Ureter (tissue), 1 donor: ENCODE results near the gene APOL4. TPM values are rescaled to one million over a fixed set of nuclear protein-coding genes. Genes with fewer than 3 reads are reported as not detected.
"Not testable (repeated sequence)": the region's sequence is repeated elsewhere in the genome, so short reads cannot be mapped to it uniquely, and the experiment has no call there.

Experiments used
- DNase-seq: peaks from one replicate; pipeline ENCODE4 v3.0.0-alpha.2; 2020; ENCODE audit warnings: low spot score
- total RNA-seq: library from RNA; stranded (reverse); gene quantifications from one replicate; pipeline ENCODE4 v1.2.4, GENCODE V29; 2023
- donor health status: DM: yes; HTN: yes; CAD: no.

The APOL4 gene
- total RNA-seq, 1 donor from 2014 or later = 34.4 TPM

DNA sequence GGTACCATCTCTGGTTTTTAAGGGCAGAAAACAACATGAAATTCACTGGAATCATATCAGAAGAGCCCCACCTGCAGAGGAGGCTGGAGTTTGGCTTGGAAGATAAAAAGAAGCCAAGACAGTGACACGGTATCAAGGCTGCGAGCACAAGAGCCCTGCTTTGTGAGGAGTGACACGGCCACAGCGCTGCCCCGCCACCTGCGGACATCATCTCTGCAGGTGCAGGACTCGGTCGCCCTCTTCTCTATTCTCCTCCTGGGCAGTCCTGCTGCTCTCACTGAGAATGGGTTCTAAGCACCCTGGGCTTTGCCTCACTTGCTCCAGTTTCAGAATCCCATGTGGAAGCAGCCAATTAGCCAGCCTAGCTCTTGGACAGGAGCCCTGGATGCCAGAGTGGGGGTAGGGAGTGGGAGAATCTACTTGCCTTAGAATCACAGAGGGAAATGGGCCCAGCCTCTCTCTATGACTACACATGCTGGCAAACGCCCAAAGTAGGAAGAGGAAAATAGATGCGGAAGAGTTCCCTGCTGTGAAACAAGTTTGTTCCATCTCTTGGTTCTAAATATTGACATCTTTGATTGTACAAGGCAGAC is 17.1 kb downstream of the APOL4 start:
- no peak for DNase-seq

DNA sequence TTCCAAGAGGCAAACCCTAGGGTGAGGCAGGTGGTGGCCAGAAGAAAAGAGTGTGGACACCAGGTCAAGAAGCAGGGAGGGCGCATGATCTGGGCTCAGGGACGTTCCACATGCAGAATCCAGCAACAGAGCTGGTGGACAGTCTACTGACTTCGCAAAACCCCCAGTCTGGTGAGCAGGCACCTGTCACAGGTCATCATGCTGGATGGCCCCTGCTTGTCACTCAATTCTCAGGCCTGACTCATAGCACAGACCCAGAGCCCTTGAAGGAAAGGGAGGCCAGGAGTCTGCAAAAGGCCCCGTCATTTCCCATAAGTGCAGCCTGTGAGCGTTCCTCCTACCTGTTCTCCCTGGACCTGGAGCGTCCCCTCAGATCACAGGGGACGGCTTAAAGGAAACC is 18.2 kb downstream of the APOL4 start:
- DNase-seq = no peak

DNA sequence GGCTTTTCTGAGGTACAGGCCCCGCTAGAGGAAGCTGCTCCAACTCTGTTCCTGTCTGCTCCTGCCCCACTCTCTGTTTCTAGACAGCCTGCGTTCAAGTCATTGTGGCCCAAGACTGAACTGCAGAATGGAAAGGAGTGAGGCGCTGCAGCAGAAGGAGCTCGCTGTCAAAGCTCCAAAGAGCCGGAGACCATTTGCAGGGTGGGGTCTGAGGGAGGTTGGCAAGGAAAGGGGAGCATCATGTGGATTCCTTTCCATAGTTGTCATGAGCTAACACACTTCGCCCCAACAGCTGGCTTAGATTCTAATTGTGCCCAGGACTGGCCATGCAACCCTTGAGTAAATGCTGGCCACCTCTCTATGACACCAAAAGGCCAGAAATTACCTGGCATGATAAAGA is 18.8 kb downstream of the APOL4 start:
- no peak for DNase-seq

DNA sequence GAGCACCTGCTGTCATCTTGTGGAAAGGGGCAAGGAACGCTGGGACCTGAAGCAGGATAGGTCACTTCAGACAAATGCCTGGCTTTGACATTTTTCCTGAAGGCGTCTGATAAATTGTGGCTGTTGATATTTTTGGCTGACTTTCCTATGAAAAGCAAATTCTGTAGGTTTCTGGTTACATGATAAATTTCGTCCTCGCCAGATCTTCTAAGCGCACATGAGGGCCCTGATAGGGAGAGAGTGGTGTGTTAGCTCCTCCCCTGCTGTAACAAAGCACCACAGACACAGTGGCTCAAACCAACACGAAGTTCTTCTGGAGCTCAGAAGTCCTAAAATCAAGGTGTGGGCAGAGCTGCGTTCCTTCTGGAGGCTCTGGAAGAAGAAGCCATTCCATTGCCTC is 19.6 kb downstream of the APOL4 start:
- DNase-seq = no peak

DNA sequence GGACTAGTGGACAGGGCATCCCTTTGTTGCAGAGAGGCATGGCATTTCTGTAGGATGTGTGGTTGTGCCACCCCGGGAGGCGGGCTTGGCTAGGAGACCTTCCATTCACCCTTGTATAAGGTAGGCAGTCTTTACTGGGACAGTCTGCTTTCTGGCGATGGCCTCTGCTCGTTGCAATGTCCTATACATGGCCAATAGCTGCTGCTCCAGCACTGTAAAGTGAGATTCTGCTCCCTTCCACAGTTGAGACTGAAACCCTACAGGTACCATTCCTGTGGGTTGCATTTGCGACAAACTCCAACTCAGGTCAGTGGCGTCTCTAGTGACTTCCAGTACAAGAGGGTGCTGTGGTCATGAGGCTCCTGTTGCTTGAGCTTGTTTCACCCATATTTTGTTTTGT is 20.7 kb downstream of the APOL4 start:
- no peak for DNase-seq

DNA sequence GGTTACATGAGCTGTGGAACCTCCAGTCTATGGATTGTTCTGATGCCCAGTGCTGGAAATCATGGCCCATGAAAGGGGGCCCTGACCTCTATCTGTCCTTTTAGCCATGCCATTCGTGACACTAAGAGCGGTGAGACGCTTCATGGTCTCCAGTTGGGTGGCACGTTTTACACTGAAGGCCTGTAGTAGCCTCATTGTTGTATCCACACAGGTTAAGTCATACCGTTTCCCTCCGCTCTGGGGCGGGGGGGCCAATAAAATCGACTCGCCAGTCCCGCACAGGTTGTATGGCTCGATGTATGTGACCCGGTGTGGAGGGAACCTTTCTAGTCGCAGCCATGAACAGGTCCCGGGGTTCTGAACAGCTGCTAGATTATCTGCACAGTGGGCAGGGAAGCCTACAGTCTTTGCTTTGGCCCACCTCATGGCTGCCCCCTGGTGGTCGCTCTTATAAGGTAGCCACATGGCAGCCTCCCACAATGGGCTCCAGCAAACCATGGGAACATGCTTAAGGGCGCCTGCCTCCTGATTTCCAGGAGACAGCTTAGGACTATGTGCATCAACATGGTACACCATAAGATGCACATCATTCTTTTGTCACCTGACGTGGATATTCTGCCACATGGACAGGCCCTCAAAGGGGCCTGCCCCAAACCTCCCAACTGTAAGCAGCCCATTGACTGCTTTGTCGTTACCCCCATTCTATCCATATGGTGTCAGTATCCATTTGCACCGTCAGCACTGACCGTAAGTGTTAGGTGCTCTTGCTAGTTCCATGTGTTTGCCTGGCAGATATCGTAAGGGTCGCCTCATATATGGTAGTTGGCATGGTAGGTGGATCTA is 21.4 kb downstream of the APOL4 start:
- peak; percentile 89 for DNase-seq

DNA sequence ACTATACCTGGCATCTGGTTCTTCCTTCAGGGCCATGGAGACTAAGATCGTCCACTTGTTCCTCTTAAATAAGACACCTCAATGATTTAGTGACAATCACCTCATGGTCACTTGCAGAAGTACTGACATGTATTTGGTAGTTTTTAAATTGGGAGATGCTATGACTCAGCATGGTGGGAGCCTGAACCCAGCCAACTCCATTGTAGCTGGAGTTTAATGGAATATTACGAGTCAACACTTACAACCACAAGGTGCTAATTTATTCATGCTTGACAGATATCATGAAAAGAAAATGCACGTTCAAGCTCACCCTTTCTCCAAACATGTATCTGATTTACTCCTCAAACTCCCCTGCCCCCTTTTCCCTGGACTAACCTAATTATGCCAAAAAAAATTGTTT is 24.4 kb downstream of the APOL4 start:
- no peak for DNase-seq

DNA sequence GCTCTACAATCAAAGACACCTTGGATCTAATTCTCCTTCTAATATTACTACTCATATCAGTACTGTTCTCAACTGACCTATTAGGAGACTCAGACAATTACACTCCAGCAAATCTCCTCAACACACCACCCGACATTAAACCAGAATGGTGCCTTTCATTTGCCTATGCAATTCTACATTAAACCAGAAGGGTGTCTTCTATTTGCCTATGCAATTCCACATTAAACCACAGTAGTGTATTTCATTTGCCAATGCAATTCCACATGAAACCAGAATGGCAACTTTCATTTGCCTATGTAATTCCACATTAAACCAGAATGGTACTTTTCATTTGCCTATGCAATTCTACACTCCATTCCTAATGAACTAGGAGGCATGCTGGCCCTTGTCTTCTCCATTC is 25.7 kb downstream of the APOL4 start:
- no peak for DNase-seq

DNA sequence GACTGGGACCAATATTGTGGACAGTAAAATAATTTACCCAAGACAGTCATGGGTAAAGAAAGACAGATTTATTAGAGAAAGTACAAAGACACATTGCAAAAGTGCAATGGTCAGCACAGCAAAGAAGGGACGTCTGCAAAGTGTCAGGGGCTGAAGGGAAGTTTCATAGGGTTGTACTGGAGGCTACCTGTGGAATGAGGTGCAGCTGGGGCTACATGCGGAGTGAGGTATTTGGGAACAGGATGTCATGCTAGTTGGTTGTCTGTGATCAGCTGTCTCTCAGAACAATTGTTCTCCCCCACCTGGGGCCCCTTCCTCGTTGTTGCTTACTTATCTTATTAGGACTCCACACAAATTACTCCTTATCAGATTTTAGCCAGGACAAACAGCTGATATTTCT is 29.7 kb downstream of the APOL4 start:
- no peak for DNase-seq

DNA sequence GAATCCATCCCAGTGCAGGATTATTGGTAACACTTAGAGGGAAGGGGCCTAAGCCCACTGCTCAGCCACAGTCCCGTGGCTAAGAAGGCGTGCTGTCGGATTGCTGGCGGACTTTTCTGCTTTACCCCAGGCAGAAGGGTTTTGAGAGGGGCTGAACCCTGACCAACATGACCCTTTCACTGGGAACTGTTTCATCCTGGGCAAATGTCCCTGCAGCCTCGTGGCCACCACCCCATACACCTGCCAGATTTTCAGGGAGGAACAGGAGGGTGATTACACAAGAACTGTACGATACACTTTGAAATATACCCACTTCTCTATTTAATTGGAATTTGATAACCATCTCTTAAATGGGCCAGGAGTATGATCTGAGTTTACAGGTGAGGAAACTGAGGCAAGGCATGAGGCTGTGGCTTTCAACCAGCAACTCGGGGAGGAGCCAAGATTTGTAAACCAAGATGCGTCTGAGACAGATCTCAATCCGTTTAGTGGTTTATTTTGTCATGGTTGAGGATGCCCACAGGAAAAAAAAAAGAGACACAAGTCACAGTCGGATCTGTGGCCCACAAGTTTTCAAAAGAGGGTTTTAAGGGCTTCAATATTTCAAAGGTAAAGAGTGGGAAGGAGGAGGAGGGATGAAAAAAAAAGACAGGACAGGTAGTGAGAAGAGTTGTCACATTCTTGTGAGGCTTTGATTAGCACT is 34.9 kb downstream of the APOL4 start:
- DNase-seq = no peak

DNA sequence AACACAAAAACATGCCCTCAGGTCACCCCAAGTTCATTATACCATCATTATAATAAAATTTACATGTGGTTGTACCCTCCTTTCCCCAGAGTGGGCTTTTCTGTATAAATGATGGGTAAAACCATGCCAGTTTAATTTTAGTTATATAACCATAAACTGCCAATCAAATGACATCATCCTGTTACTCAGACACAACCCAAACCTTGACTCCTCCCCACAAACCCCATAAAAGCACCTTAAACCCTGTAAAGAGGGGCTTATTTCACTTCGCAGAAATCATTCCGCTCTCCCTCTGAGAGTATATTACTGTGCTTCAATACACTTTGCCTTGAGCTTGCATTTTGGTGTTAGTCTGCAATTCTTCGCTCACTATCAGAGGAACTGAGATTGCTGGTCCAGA is 35.5 kb downstream of the APOL4 start:
- DNase-seq = no peak

DNA sequence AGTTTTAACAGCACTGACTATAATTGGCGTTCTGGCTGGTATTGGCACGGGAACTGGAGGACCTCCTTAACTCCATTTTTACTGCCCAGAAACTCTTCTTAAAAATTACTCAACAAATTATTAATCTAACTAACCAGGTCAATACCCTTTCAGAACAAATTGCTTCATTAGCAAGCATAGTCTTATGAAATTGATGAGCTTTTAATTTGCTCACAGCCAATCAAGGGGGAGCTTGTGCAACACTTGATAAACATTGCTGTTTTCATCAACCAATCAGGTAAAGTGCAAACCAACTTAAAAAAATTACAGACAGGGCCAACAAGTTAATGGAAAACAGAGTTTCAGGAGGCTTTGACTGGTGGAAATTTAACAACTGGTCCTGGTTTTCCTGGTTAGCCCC is 36.5 kb downstream of the APOL4 start:
- no peak for DNase-seq

DNA sequence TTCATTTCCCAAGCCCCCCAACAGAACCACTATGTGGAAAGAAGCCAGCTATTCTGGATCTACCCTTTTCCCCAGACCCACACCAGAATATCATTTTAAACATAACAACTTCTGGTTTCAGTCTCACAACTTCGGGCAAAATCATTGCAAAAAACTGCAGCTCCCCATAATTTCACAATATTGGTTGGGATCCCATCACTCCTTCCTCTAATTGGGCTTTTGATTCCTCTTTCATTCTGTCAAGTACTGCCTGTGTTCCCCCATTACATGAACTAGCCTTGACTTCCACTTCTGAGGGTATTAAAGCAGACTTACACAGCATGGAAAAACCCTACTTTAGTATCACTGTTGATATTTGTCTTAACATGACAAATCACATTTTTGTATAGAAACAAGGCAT is 37.0 kb downstream of the APOL4 start:
- DNase-seq = no peak

DNA sequence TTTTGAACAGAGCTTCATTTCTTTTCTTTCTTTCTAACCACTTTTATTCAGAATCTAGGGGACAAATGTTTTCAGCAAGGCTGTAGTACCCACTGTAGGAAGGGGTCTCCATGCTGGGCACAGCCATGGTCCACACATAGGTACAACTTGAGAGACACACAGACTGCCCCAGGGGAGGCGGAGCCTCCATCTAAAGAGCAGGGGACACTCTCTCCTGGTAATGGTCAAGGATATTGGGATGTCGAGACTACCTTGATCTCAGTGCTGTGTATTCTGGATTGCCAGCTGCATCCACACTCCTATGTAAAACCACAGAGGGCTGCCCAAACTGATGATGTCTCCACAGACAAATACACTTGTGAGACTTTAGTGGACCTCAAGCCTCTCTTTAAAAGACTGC is 38.1 kb downstream of the APOL4 start:
- no peak for DNase-seq

DNA sequence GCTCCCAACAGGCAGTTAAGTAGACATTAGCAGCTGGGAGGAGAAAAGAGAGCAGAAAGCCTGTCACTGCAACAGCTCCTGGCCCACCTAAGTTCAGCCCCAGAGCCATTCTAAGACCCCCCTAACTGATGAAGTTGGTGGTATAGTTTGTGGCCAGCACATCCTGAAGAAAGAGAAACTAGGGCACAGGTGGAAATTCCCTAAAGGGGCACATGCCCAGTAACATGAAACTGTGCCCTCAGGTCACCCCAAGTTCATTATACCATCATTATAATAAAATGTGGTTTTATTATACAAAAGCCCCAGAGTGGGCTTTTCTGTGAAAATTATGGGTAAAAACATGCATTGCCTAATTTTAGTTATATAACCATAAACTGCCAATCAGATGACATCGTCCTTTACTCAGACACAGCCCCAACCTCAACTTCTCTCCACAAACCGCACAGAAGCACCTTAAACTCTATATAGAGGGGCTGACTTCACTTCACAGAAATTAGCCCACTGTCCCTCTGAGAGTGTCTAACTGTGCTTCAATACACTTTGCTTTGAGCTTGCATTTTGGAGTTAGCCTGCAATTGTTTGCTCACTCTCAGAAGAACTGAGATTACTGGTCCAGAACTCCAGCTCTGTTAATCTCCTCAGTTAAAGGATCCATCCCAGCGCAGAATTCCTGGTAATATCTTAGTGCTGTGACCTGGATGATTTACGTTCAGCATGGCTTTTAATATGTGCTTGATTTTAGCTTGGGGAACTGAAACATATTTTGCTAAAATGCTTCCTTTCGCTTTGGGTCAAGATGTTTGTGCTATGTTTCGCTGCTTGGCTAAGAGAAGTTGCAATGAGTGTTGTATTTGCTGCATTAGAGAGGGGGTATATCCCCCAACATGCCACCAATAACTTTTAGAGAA is 39.2 kb downstream of the APOL4 start:
- no peak for DNase-seq

DNA sequence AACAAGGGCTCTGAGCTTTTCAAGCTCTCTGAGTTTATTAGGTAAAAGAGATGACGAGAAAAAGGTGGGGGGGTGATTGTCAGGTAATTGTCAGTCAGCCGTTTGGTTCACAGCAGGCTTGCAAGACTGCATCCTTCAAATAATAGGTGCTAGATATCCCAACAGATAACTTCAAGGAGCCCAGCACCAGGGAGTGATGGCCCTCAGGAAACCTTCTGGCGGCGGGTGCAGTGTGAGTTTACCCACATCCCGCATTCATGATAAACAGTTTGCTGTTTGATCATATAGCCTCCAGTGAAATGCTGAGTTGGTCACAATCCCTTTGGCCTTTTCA is 39.8 kb downstream of the APOL4 start:
- DNase-seq = not testable (repeated sequence)

DNA sequence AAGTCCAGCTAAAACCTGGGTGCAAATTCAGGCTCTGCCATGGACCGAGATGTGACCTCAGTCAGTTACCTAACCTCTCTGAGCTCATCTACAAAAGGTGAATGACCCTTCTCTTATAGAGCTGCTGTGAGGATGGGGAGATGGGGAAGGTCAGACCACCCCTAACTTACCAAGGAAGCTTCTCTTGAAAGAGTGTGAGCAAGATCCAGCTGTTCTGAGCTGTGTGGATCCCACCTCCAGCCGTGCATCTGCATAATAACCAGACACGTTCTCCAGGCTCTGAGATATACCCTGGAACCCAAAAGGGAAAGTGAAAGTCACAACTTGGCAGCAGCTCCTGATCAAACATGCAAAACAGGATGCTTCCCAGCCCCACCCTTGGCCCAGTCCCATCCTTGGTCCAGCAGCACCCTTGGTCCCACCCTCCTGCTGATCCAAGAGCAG is 41.1 kb downstream of the APOL4 start, which contains the start of gene APOL3:
TSS of gene APOL3 (minus strand) at position 257 of the 444 bp plus-strand sequence. CDS start 11,700 bp downstream, outside the sequence.
- DNase-seq = peak; percentile 84

DNA sequence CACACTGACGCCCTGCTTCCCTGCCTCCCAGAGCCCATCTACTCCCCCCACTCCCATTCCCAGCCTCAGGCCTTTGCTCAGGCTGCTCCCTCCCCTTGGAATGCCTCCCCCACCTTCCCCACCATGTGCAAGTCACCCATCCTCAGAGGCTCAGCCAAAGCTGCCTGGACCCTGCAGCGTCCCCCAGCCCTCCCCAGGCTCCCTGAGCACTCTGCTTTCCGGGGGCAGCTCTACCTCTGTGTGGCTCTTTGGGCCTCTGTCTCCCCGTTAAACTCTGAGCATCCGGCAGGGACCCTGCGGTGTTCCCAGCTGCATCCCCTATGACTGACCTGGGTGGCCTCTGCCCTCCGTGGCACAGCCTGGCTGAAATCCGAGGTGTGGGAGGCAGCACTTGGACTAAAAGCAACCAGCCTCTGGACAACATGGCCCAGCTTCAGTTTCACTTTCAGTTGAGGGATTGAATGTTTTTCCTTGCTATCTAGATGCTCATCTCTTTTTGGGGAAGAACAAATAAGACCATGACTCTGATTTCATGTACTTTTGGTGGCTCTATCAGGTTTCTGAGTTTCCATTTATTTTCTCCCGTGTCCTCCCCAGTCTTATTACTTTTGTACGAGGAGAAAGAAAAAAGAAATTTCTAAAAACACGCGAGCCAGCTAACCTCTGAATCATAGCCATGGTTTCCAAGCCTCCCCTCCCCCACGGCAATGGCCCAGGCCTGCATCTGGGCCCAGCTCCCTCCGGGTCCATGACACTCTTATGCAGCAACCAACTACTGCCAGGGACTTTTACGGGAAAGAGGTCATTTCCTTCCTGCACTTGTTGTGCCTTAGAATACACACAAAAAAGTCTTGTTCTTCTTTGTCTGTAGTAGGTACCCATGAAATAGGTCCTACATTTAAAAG is 44.8 kb downstream of the APOL4 start:
- peak; percentile 88 for DNase-seq

DNA sequence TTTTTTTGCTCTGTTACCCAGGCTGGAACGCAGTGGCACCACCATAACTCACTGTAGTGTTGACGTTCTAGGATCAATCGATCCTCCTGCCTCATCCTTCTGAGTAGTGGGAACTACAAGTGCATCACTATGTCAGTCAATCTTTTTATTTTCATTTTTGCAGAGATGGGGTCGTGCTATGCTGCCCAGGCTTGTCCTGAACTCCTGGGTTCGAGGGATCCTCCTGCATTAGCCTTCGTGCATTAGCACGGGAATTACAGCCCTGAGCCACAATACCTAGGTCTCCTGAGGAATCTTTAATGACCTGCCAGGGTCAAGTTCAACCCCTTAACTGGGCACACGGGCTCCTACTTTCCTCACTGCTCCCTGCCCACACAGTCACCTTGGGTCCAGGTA is 45.5 kb downstream of the APOL4 start:
- DNase-seq = no peak

DNA sequence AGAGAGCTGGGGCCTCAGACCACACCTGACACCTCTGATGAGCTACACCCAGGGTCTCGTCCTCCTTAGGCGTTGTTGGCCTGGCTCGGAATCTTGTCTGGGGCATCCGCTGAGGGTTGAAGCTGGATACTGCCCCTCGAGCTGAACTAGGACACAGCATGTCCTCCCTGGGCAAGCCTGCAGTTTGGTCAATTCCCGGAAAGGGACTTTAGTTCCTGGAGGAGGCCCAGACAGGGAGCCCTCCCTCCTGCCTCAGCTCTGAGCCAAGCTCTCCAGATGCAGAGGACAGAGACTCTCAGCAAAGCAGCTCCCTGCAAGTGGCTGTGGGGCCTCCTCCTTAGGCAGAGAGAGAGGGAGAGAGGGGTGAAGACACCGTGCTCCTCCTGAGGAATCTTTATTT is 45.9 kb downstream of the APOL4 start:
- peak; percentile 78 for DNase-seq

DNA sequence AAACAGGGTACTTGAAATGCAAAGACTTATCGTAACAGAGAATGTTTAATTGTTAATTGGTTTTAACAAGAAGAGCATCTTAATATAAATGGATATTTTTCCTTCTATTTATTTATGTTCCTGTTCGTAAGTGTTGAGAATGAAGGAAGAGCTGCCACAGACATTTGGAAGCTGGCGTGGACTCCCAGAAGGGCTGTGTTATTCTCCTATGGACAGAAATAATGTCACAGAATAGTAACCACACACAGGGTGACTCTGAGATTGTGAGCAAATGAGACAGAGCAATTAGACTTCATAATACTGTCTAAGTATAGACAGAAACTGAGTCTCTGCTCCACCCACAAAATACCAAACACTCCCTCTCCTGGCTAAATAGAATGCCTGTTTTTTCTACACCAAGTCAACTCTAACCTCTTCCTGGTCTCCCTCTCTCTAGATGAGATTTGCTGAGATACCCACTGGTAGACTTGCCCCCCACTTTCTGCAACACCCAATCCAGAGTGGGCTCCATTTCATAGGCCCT is 47.1 kb downstream of the APOL4 start:
- DNase-seq = no peak
